Measurements from ENCODE around the gene LNPK. TPM values are rescaled to one million over a fixed set of nuclear protein-coding genes. Genes with fewer than 3 reads are reported as not detected.

LNPK gene
- total and polyA plus RNA-seq, 2 of the 4 experiments (the other 2 are of a cell fraction) = 18.7 to 48.6 TPM

GRCh38 chr2:176004934-176005333, 2.9 kb upstream of the LNPK start:
- TF ChIP-seq CHD1 (IDR thresholded peaks at IDR 0.05; ENCODE audit: low read depth, low read length) = no peak
- TF ChIP-seq RFX5 (IDR thresholded peaks at IDR 0.05; ENCODE audit: low read depth, low read length) = no peak
- no peak for TF ChIP-seq MAZ (IDR thresholded peaks at IDR 0.05; ENCODE audit: borderline replicate concordance, low read depth, low read length)
- no peak for TF ChIP-seq MAFK (IDR thresholded peaks at IDR 0.05; ENCODE audit: low read depth, low read length)
- H2BK15ac ChIP-seq (ENCODE audit: low read depth, low read length) = no peak overlapping the region
- intact Hi-C loops (cut with micrococcal nuclease) = loop anchor here (5.0 kb wide), 1 partner anchor 163 kb away; no protein-coding TSS in a partner anchor
- WGBS, 2 experiments (ENCODE audit: extremely low coverage in 2 of 2, insufficient read length in 1 of 2) = no CpG with 5 or more reads among the region's 1 CpG
- H2AFZ ChIP-seq (replicated peaks; ENCODE audit: low read length, poor library complexity) = no peak overlapping the region
- no peak overlapping the region for H3K4ac ChIP-seq (ENCODE audit: low read depth, low read length)
- no peak overlapping the region for H3K14ac ChIP-seq (replicated peaks; ENCODE audit: low read depth, low read length)
- no peaks in the 10 kb centered on the region for H4K20me1 ChIP-seq (ENCODE audit: insufficient read depth, low read length)
- H3K56ac ChIP-seq (ENCODE audit: extremely low read depth, insufficient read depth, low read length) = no peak overlapping the region
- H3K9me3 ChIP-seq (ENCODE audit: control insufficient read depth, insufficient read depth, low read length) = no peaks in the 10 kb centered on the region
- in situ Hi-C loops (cut with MboI; ENCODE audit: low sequenced_read_pairs) = no loop called here
- no peak overlapping the region for H3K23ac ChIP-seq (ENCODE audit: low read depth, low read length)
- no peak overlapping the region for H3K4me2 ChIP-seq (ENCODE audit: low read depth, low read length)
- H4K8ac ChIP-seq (ENCODE audit: low read depth in 2 of 2, low read length in 2 of 2) = no peak overlapping the region
- H2BK120ac ChIP-seq (ENCODE audit: low read depth, low read length) = no peak overlapping the region
- no peak overlapping the region for H2BK5ac ChIP-seq (ENCODE audit: low read depth, low read length, poor library complexity, severe bottlenecking)
- no peak overlapping the region for H3K18ac ChIP-seq (ENCODE audit: low read depth, low read length)
- H3K4me1 ChIP-seq (ENCODE audit: control insufficient read depth, insufficient read depth, low read length) = no peaks in the 10 kb centered on the region; the same call in 1 of the 2 replicates
- H3K9me1 ChIP-seq (ENCODE audit: insufficient read depth, low read length) = no peaks in the 10 kb centered on the region
- H2BK20ac ChIP-seq (ENCODE audit: low read depth, low read length) = no peak overlapping the region
- peaks cover 4 to 10% of the 10 kb centered on the region in 2 experiments; a peak in 3 of 4 replicates for H3K79me1 ChIP-seq (ENCODE audit: low read depth in 1 of 2, low read length in 2 of 2)
- H3K27ac ChIP-seq (ENCODE audit: insufficient read depth, low read length) = no peak overlapping the region
- no peak overlapping the region for H3K9ac ChIP-seq (ENCODE audit: low read depth, low read length)
- H4K5ac ChIP-seq (ENCODE audit: low read depth, low read length) = no peak overlapping the region
- H3K36me3 ChIP-seq (ENCODE audit: control insufficient read depth, insufficient read depth, low read length) = no peaks in the 10 kb centered on the region
- H3K4me3 ChIP-seq (ENCODE audit: insufficient read depth, low read depth, low read length) = no peak overlapping the region
- H2AK9ac ChIP-seq (replicated peaks; ENCODE audit: low read depth, low read length, poor library complexity) = no peak overlapping the region
- H3K27me3 ChIP-seq (ENCODE audit: control insufficient read depth, insufficient read depth, low read length) = no peaks in the 10 kb centered on the region
- POLR2A ChIA-PET (ENCODE audit: unreplicated experiment) = no interaction called here
- CTCF ChIA-PET = no interaction called here
- H4K91ac ChIP-seq (ENCODE audit: insufficient read depth, low read depth, low read length) = no peak overlapping the region
- no peak for ATAC-seq (ENCODE audit: low read depth)
- dilution Hi-C loops (cut with HindIII; ENCODE audit: low sequenced_read_pairs, unreplicated experiment) = no loop called here
- H2AK5ac ChIP-seq (ENCODE audit: low read depth, low read length) = no peak overlapping the region
- BruUV-seq (replicated peaks) = no TSS peak
- no peak for DNase-seq
